GM23338 (cell line): ENCODE measurements around the gene EPHB2. TPM values are rescaled to one million over a fixed set of nuclear protein-coding genes. Genes with fewer than 3 reads are reported as not detected.

Source experiments
- ATAC-seq: fragments of 200-7000 bp; cut with Tn5 transposase; 3 replicates; pipeline ENCODE4 v1.9.1; 2020
- DNase-seq: peaks from one replicate; pipeline ENCODE4 v3.0.0-alpha.2; 2015; ENCODE audit warnings: low spot score
- H2AFZ ChIP-seq: fragments of 200-600 bp; sonication (generic); 2 replicates; pipeline ENCODE4 v1.8.0; 2016; ENCODE audit warnings: antibody characterized with exemption, mild to moderate bottlenecking, moderate library complexity
- H3F3A ChIP-seq: fragments of 200-600 bp; sonication (generic); replicated peaks from 2 replicates; pipeline ENCODE4 v1.8.0; 2017; ENCODE audit warnings: antibody characterized with exemption, mixed run types, low read depth
- H3K27ac ChIP-seq: fragments of 200-600 bp; sonication (generic); 2 replicates; pipeline ENCODE4 v1.6.1; 2016; ENCODE audit warnings: low read depth
- H3K27me3 ChIP-seq: fragments of 200-600 bp; sonication (generic); 2 replicates; pipeline ENCODE4 v1.8.0; 2016; ENCODE audit warnings: mild to moderate bottlenecking, mixed run types, moderate library complexity; ENCODE audit not compliant: insufficient read depth
- H3K36me3 ChIP-seq: fragments of 200-600 bp; sonication (generic); 2 replicates; pipeline ENCODE4 v1.8.0; 2016; ENCODE audit warnings: mild to moderate bottlenecking; ENCODE audit not compliant: insufficient read depth
- H3K4me1 ChIP-seq: fragments of 200-600 bp; sonication (generic); 2 replicates; pipeline ENCODE4 v1.8.0; 2016; ENCODE audit warnings: mild to moderate bottlenecking, moderate library complexity; ENCODE audit not compliant: insufficient read depth
- H3K4me2 ChIP-seq: fragments of 200-600 bp; sonication (generic); 2 replicates; pipeline ENCODE4 v1.7.1; 2017; ENCODE audit warnings: mixed run types
- H3K4me3 ChIP-seq: fragments of 200-600 bp; sonication (generic); 2 replicates; pipeline ENCODE4 v1.6.1; 2016; ENCODE audit warnings: mixed run types
- H3K79me2 ChIP-seq: fragments of 200-600 bp; sonication (generic); replicated peaks from 2 replicates; pipeline ENCODE4 v1.8.0; 2017; ENCODE audit warnings: mild to moderate bottlenecking; ENCODE audit not compliant: insufficient read depth
- H3K9me2 ChIP-seq: fragments of 200-600 bp; sonication (generic); 2 replicates; pipeline ENCODE4 v1.8.0; 2017; ENCODE audit not compliant: insufficient read depth
- H4K20me1 ChIP-seq: fragments of 200-600 bp; sonication (generic); replicated peaks from 2 replicates; pipeline ENCODE4 v1.8.0; 2017; ENCODE audit warnings: mild to moderate bottlenecking; ENCODE audit not compliant: insufficient read depth
- H3K27ac Mint-ChIP-seq: 2 replicates; pipeline ENCODE4 v1.8.0; 2020; ENCODE audit warnings: inconsistent platforms, mild to moderate bottlenecking, moderate library complexity, mixed read lengths
- H3K27me3 Mint-ChIP-seq: 3 replicates; pipeline ENCODE4 v1.8.0; 2022; ENCODE audit warnings: low read depth, mild to moderate bottlenecking, moderate library complexity, mixed read lengths, inconsistent platforms; ENCODE audit not compliant: insufficient read depth, poor library complexity
- H3K36me3 Mint-ChIP-seq: 3 replicates; pipeline ENCODE4 v1.8.0; 2021; ENCODE audit warnings: low read depth, mild to moderate bottlenecking, inconsistent platforms, moderate library complexity, mixed read lengths
- H3K4me1 Mint-ChIP-seq: 3 replicates; pipeline ENCODE4 v1.8.0; 2020; ENCODE audit warnings: mild to moderate bottlenecking, inconsistent platforms, mixed read lengths
- H3K4me3 Mint-ChIP-seq: 3 replicates; pipeline ENCODE4 v1.8.0; 2021; ENCODE audit warnings: moderate library complexity, mild to moderate bottlenecking, inconsistent platforms, mixed read lengths
- H3K9me3 Mint-ChIP-seq: 3 replicates; pipeline ENCODE4 v1.8.0; 2020; ENCODE audit warnings: moderate library complexity, mild to moderate bottlenecking, inconsistent platforms, mixed read lengths
- CREB1 ChIP-seq: fragments of 250-450 bp; sonication (Bioruptor Pico); IDR thresholded peaks from 2 replicates; pipeline ENCODE4 v1.5.0; 2020; ENCODE audit warnings: low read depth, mild to moderate bottlenecking, moderate library complexity
- CTCF ChIP-seq, 2 experiments: fragments of 200-600 bp in 1 of 2; sonication (generic) in 1 of 2; conservative IDR thresholded peaks; 2 replicates each; pipeline versions ENCODE4 v1.5.1 to v1.6.1; 2016 to 2017; ENCODE audit warnings: antibody characterized with exemption in 2 of 2, low read depth in 2 of 2, mild to moderate bottlenecking in 2 of 2, moderate library complexity in 1 of 2
- ETS1 ChIP-seq: IDR thresholded peaks from 2 replicates; pipeline ENCODE4 v1.6.1; 2016; ENCODE audit warnings: antibody characterized with exemption
- EZH2 ChIP-seq: fragments of 200-600 bp; sonication (generic); IDR thresholded peaks from one replicate; pipeline ENCODE4 v1.8.0; 2017; ENCODE audit warnings: antibody characterized with exemption, mild to moderate bottlenecking, low read depth; ENCODE audit not compliant: unreplicated experiment
- EZH2phosphoT487 ChIP-seq: fragments of 200-600 bp; sonication (generic); IDR thresholded peaks from one replicate; pipeline ENCODE4 v1.8.1; 2018; ENCODE audit warnings: antibody characterized with exemption; ENCODE audit not compliant: unreplicated experiment
- JUNB ChIP-seq: IDR thresholded peaks from one replicate; pipeline ENCODE4 v1.6.1; 2016; ENCODE audit warnings: antibody characterized with exemption; ENCODE audit not compliant: unreplicated experiment
- NANOG ChIP-seq: IDR thresholded peaks from 2 replicates; pipeline ENCODE4 v1.6.1; 2016; ENCODE audit warnings: antibody characterized with exemption, borderline replicate concordance
- POLR2AphosphoS5 ChIP-seq: IDR thresholded peaks from 2 replicates; pipeline ENCODE4 v1.6.1; 2016; ENCODE audit warnings: antibody characterized with exemption, low read depth
- REST ChIP-seq: IDR thresholded peaks from one replicate; pipeline ENCODE4 v1.6.1; 2018; ENCODE audit warnings: antibody characterized with exemption; ENCODE audit not compliant: unreplicated experiment
- STAT1 ChIP-seq: IDR thresholded peaks from one replicate; pipeline ENCODE4 v1.6.1; 2016; ENCODE audit warnings: antibody characterized with exemption; ENCODE audit not compliant: unreplicated experiment
- ZNF331 ChIP-seq: fragments of 250-450 bp; sonication (Bioruptor Pico); IDR thresholded peaks from 2 replicates; pipeline ENCODE4 v1.5.0; 2020; ENCODE audit warnings: low read depth, mild to moderate bottlenecking, moderate library complexity
- long read RNA-seq: library from polyadenylated mRNA; unstranded; transcript quantifications from one replicate; pipeline ENCODE4 v2.0.0, GENCODE V29; 2020; ENCODE audit not compliant: unreplicated experiment
- polyA plus RNA-seq: library from polyadenylated mRNA; unstranded; fragments of >200 nt; fragmentation: Nextera tagmentation; extraction: Ambion mirVana; gene quantifications from 2 replicates; pipeline ENCODE4 v1.2.1, GENCODE V29; 2016
- total RNA-seq: library from RNA; depleted of rRNA; stranded (reverse); fragments of >200 nt; shearing (Covaris generic); gene quantifications from 2 replicates; pipeline ENCODE4 v1.2.3, GENCODE V29; 2014; rRNA removed

The EPHB2 gene
- total RNA-seq, result 19.2 and 20.1 TPM in 2 replicates
- 4.1 and 4.5 TPM in 2 replicates for polyA plus RNA-seq
- long read RNA-seq, partial matches to known transcripts, result 0 of 1 reads
- long read RNA-seq, other reads (novel, unspliced or antisense), result 1 of 1 reads

DNA sequence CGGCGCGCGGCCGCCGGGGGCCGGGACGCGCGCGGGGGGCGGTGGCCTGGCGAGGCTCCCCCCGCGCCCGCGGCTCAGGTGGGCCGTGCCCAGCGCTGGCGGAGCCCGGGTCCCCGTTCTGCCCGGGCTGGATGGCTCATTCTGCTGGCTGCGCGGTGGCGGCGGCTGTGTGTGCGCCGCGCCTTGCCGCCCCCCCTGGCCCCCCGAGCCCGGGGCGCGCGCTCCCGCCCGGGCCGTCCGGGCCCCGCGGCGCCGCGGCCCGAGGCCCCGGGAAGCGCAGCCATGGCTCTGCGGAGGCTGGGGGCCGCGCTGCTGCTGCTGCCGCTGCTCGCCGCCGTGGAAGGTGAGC is at the start of gene EPHB2:
Gene EPHB2, plus strand, starts transcription at position 139 of the 349 bp plus-strand sequence. Its CDS starts 144 bp downstream, at position 283.
- Mint-ChIP-seq H3K27ac (no peak within 1 kb of the TSS), H3K4me3 (peak within 1 kb of the TSS; percentile 73), H3K4me1 (peaks cover 6% of the 10 kb centered on the region), H3K9me3 (no peaks in the 10 kb centered on the region; the same call in 1 of the 3 replicates), H3K36me3 (no peaks in the 10 kb centered on the region), H3K27me3 (peaks cover 32% of the 10 kb centered on the region)
- Histone ChIP-seq H3K4me1 (no peaks in the 10 kb centered on the region; the same call in 1 of the 2 replicates), H3K4me3 (peak within 1 kb of the TSS; percentile 62), H4K20me1 (no peaks in the 10 kb centered on the region), H3K79me2 (no peaks in the 10 kb centered on the region), H3F3A (no peaks in the 10 kb centered on the region), H3K27me3 (peaks cover 29% of the 10 kb centered on the region), H2AFZ (peak within 1 kb of the TSS; percentile 91), H3K9me2 (no peaks in the 10 kb centered on the region), H3K4me2 (peak within 1 kb of the TSS; percentile 82), H3K36me3 (no peaks in the 10 kb centered on the region), H3K27ac (no peak within 1 kb of the TSS)
- DNase-seq (peak; percentile 55), ATAC-seq (peak; percentile 12)
- TF ChIP-seq ZNF331 (CRISPR knock-in tag) (no peak), POLR2AphosphoS5 (peak; percentile 42; the same call in 1 of the 2 replicates)

- H3K4me2 ChIP-seq, result no peak overlapping the region
- H3K9me3 Mint-ChIP-seq, result no peaks in the 10 kb centered on the region; the same call in 2 of the 3 replicates
- H4K20me1 ChIP-seq, result no peaks in the 10 kb centered on the region
- no peak for TF ChIP-seq CREB1
- TF ChIP-seq EZH2, result no peak
- no peak for TF ChIP-seq EZH2phosphoT487
- TF ChIP-seq STAT1, result no peak
- no peak for TF ChIP-seq JUNB
- no peak for TF ChIP-seq REST
- TF ChIP-seq ZNF331 (CRISPR knock-in tag), result no peak
- TF ChIP-seq CTCF (conservative IDR thresholded peaks at IDR 0.05; ENCODE audit: low read depth in 2 of 2), result no peak
- no peak for TF ChIP-seq NANOG
- TF ChIP-seq ETS1, result no peak
- H3F3A ChIP-seq, result no peaks in the 10 kb centered on the region
- peaks cover 3% of the 10 kb centered on the region; the same call in 1 of the 3 replicates for H3K4me1 Mint-ChIP-seq
- 0 out of 2 replicates have a peak overlapping the region, but pooled peaks have one; percentile 43 for H2AFZ ChIP-seq
- ATAC-seq, result no peak
- peaks cover 12% of the 10 kb centered on the region for H3K27me3 Mint-ChIP-seq
- no peaks in the 10 kb centered on the region for H3K4me1 ChIP-seq
- no peaks in the 10 kb centered on the region for H3K79me2 ChIP-seq
- H3K4me3 Mint-ChIP-seq, result 0 out of 3 replicates have a peak overlapping the region, but pooled peaks have one; percentile 11
- H3K36me3 ChIP-seq, result no peaks in the 10 kb centered on the region
- no peak overlapping the region for H3K27ac ChIP-seq
- no peak overlapping the region for H3K27ac Mint-ChIP-seq
- H3K4me3 ChIP-seq, result no peak overlapping the region
- no peak for DNase-seq
- no peaks in the 10 kb centered on the region for H3K27me3 ChIP-seq
- no peaks in the 10 kb centered on the region for H3K9me2 ChIP-seq
- H3K36me3 Mint-ChIP-seq, result no peaks in the 10 kb centered on the region
These were observed 48.8 kb upstream of the EPHB2 start for GRCh38 chr1:22661880-22662279.
